WTC11 (cell line): ENCODE results near the gene CNTRL. TPM values are rescaled to one million over a fixed set of nuclear protein-coding genes. Genes with fewer than 3 reads are reported as not detected.

Experiments
- ATAC-seq: fragments of 200-7000 bp; cut with Tn5 transposase; 2 replicates; pipeline ENCODE4 v1.10.0; 2021; ENCODE audit warnings: mild to moderate bottlenecking, moderate library complexity
- CTCF ChIA-PET: fragments of 300-600 bp; sonication (Branson Sonifier 250); formaldehyde crosslinking; loops from one replicate; lab custom pipeline; 2021; ENCODE audit warnings: antibody characterized with exemption; lab: Charles Lee
- POLR2A ChIA-PET: fragments of 350-600 bp; sonication (Branson Sonifier 250); formaldehyde crosslinking; loops from one replicate; lab custom pipeline; 2021; ENCODE audit warnings: antibody characterized with exemption; lab: Charles Lee
- DNase-seq: peaks from one replicate; pipeline ENCODE4 v3.0.0; 2021; ENCODE audit warnings: low spot score
- H3K27ac Mint-ChIP-seq: 2 replicates; pipeline ENCODE4 v1.8.0; 2021; ENCODE audit warnings: mixed read lengths
- H3K27me3 Mint-ChIP-seq: 2 replicates; pipeline ENCODE4 v1.8.0; 2021; ENCODE audit warnings: low read depth, mild to moderate bottlenecking, moderate library complexity, mixed read lengths
- H3K36me3 Mint-ChIP-seq: 2 replicates; pipeline ENCODE4 v1.8.0; 2021; ENCODE audit warnings: mixed read lengths
- H3K4me1 Mint-ChIP-seq: 2 replicates; pipeline ENCODE4 v1.8.0; 2022; ENCODE audit warnings: mixed read lengths
- H3K4me3 Mint-ChIP-seq: 2 replicates; pipeline ENCODE4 v1.8.0; 2021; ENCODE audit warnings: mild to moderate bottlenecking, moderate library complexity, mixed read lengths
- H3K9me3 Mint-ChIP-seq: 2 replicates; pipeline ENCODE4 v1.8.0; 2021; ENCODE audit warnings: mixed read lengths
- CBFB ChIP-seq: sonication (generic); formaldehyde crosslinking; IDR thresholded peaks from 2 replicates; pipeline ENCODE4 v1.8.1; 2022; ENCODE audit warnings: mild to moderate bottlenecking, low read depth, missing genetic modification reagents
- ELF4 ChIP-seq: sonication (generic); formaldehyde crosslinking; IDR thresholded peaks from 2 replicates; pipeline ENCODE4 v1.8.1; 2022; ENCODE audit warnings: low read depth, mild to moderate bottlenecking, moderate library complexity, missing genetic modification reagents
- IRF1 ChIP-seq: sonication (generic); formaldehyde crosslinking; IDR thresholded peaks from 2 replicates; pipeline ENCODE4 v1.8.0; 2023; ENCODE audit warnings: missing genetic modification reagents
- IRF2 ChIP-seq: sonication (generic); formaldehyde crosslinking; IDR thresholded peaks from 2 replicates; pipeline ENCODE4 v1.8.0; 2022; ENCODE audit warnings: low read depth, missing genetic modification reagents, borderline replicate concordance
- JAZF1 ChIP-seq: fragments of 250-450 bp; sonication (Bioruptor Pico); IDR thresholded peaks from 2 replicates; pipeline ENCODE4 v1.9.0; 2021; ENCODE audit warnings: moderate library complexity, mild to moderate bottlenecking, inconsistent platforms
- NFYB ChIP-seq: sonication (generic); formaldehyde crosslinking; conservative IDR thresholded peaks from 2 replicates; pipeline ENCODE4 v1.8.0; 2022; ENCODE audit warnings: low read depth, missing genetic modification reagents
- OVOL2 ChIP-seq: fragments of 250-450 bp; sonication (Bioruptor Pico); IDR thresholded peaks from 2 replicates; pipeline ENCODE4 v1.9.0; 2021; ENCODE audit warnings: mild to moderate bottlenecking, borderline replicate concordance
- SMAD3 ChIP-seq: sonication (generic); formaldehyde crosslinking; IDR thresholded peaks from 2 replicates; pipeline ENCODE4 v1.8.0; 2022; ENCODE audit warnings: missing genetic modification reagents, mild to moderate bottlenecking, borderline replicate concordance
- TEAD4 ChIP-seq: sonication (generic); formaldehyde crosslinking; IDR thresholded peaks from 2 replicates; pipeline ENCODE4 v1.8.0; 2022; ENCODE audit warnings: mild to moderate bottlenecking, missing genetic modification reagents
- TP53 ChIP-seq: sonication (generic); formaldehyde crosslinking; IDR thresholded peaks from 2 replicates; pipeline ENCODE4 v1.8.1; 2023; ENCODE audit warnings: mild to moderate bottlenecking, missing genetic modification reagents
- ZNF138 ChIP-seq: sonication (generic); formaldehyde crosslinking; conservative IDR thresholded peaks from 2 replicates; pipeline ENCODE4 v1.8.1; 2022; ENCODE audit warnings: mild to moderate bottlenecking, moderate library complexity, missing genetic modification reagents
- ZNF512 ChIP-seq: sonication (generic); formaldehyde crosslinking; IDR thresholded peaks from 2 replicates; pipeline ENCODE4 v1.8.1; 2022; ENCODE audit warnings: missing genetic modification reagents, borderline replicate concordance
- total RNA-seq: library from RNA; stranded (reverse); gene quantifications from 3 replicates; pipeline ENCODE4 v1.2.3, GENCODE V29; 2021
- TF ChIP-seq, protein P1 (sequence below): fragments of 250-450 bp; sonication (Bioruptor Pico); IDR thresholded peaks from 2 replicates; pipeline ENCODE4 v1.9.0; 2021; ENCODE audit warnings: mild to moderate bottlenecking
- TF ChIP-seq, protein P2 (sequence below): fragments of 250-450 bp; sonication (Bioruptor Pico); IDR thresholded peaks from 2 replicates; pipeline ENCODE4 v1.9.0; 2021; ENCODE audit warnings: mild to moderate bottlenecking, borderline replicate concordance
- TF ChIP-seq, protein P3 (sequence below): sonication (generic); formaldehyde crosslinking; conservative IDR thresholded peaks from 2 replicates; pipeline ENCODE4 v1.8.1; 2023; ENCODE audit warnings: mild to moderate bottlenecking, low read depth, missing genetic modification reagents, moderate library complexity
- TF ChIP-seq, protein P4 (sequence below): sonication (generic); formaldehyde crosslinking; IDR thresholded peaks from 2 replicates; pipeline ENCODE4 v1.8.1; 2023; ENCODE audit warnings: mild to moderate bottlenecking, missing genetic modification reagents

CNTRL gene
- total RNA-seq, 1 experiment from 2014 or later, result 13.3 TPM

GRCh38 chr9:121172726-121173487 is 98.2 kb downstream of the CNTRL start:
- DNase-seq (no peak), ATAC-seq (no peak)
- Mint-ChIP-seq H3K36me3 (peaks cover 10% of the 10 kb centered on the region), H3K27me3 (no peaks in the 10 kb centered on the region), H3K4me1 (no peaks in the 10 kb centered on the region), H3K27ac (no peak overlapping the region), H3K9me3 (no peaks in the 10 kb centered on the region), H3K4me3 (no peak overlapping the region)
- ChIA-PET POLR2A (no interaction called here), CTCF (interaction anchor here (0.6 kb wide), 1 partner anchor 336 kb away, joined by 3 read pairs; no protein-coding TSS in a partner anchor)
- TF ChIP-seq IRF2 (CRISPR knock-in tag) (no peak), JAZF1 (CRISPR knock-in tag) (no peak), ELF4 (CRISPR knock-in tag) (no peak)
- TF ChIP-seq, protein P1, sequence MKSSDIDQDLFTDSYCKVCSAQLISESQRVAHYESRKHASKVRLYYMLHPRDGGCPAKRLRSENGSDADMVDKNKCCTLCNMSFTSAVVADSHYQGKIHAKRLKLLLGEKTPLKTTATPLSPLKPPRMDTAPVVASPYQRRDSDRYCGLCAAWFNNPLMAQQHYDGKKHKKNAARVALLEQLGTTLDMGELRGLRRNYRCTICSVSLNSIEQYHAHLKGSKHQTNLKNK (CRISPR knock-in tag), result no peak
- TF ChIP-seq, protein P2, sequence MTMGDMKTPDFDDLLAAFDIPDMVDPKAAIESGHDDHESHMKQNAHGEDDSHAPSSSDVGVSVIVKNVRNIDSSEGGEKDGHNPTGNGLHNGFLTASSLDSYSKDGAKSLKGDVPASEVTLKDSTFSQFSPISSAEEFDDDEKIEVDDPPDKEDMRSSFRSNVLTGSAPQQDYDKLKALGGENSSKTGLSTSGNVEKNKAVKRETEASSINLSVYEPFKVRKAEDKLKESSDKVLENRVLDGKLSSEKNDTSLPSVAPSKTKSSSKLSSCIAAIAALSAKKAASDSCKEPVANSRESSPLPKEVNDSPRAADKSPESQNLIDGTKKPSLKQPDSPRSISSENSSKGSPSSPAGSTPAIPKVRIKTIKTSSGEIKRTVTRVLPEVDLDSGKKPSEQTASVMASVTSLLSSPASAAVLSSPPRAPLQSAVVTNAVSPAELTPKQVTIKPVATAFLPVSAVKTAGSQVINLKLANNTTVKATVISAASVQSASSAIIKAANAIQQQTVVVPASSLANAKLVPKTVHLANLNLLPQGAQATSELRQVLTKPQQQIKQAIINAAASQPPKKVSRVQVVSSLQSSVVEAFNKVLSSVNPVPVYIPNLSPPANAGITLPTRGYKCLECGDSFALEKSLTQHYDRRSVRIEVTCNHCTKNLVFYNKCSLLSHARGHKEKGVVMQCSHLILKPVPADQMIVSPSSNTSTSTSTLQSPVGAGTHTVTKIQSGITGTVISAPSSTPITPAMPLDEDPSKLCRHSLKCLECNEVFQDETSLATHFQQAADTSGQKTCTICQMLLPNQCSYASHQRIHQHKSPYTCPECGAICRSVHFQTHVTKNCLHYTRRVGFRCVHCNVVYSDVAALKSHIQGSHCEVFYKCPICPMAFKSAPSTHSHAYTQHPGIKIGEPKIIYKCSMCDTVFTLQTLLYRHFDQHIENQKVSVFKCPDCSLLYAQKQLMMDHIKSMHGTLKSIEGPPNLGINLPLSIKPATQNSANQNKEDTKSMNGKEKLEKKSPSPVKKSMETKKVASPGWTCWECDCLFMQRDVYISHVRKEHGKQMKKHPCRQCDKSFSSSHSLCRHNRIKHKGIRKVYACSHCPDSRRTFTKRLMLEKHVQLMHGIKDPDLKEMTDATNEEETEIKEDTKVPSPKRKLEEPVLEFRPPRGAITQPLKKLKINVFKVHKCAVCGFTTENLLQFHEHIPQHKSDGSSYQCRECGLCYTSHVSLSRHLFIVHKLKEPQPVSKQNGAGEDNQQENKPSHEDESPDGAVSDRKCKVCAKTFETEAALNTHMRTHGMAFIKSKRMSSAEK (CRISPR knock-in tag), result no peak

- no peak overlapping the region for H3K27ac Mint-ChIP-seq
- no peaks in the 10 kb centered on the region for H3K4me1 Mint-ChIP-seq
- H3K4me3 Mint-ChIP-seq, result no peak overlapping the region
- no peaks in the 10 kb centered on the region for H3K9me3 Mint-ChIP-seq
- no peak for ATAC-seq
- H3K27me3 Mint-ChIP-seq, result no peaks in the 10 kb centered on the region
- DNase-seq, result no peak
- CTCF ChIA-PET, result no interaction called here
- TF ChIP-seq, protein P3, sequence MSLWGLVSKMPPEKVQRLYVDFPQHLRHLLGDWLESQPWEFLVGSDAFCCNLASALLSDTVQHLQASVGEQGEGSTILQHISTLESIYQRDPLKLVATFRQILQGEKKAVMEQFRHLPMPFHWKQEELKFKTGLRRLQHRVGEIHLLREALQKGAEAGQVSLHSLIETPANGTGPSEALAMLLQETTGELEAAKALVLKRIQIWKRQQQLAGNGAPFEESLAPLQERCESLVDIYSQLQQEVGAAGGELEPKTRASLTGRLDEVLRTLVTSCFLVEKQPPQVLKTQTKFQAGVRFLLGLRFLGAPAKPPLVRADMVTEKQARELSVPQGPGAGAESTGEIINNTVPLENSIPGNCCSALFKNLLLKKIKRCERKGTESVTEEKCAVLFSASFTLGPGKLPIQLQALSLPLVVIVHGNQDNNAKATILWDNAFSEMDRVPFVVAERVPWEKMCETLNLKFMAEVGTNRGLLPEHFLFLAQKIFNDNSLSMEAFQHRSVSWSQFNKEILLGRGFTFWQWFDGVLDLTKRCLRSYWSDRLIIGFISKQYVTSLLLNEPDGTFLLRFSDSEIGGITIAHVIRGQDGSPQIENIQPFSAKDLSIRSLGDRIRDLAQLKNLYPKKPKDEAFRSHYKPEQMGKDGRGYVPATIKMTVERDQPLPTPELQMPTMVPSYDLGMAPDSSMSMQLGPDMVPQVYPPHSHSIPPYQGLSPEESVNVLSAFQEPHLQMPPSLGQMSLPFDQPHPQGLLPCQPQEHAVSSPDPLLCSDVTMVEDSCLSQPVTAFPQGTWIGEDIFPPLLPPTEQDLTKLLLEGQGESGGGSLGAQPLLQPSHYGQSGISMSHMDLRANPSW (CRISPR knock-in tag), result no peak
- TF ChIP-seq, protein P4, sequence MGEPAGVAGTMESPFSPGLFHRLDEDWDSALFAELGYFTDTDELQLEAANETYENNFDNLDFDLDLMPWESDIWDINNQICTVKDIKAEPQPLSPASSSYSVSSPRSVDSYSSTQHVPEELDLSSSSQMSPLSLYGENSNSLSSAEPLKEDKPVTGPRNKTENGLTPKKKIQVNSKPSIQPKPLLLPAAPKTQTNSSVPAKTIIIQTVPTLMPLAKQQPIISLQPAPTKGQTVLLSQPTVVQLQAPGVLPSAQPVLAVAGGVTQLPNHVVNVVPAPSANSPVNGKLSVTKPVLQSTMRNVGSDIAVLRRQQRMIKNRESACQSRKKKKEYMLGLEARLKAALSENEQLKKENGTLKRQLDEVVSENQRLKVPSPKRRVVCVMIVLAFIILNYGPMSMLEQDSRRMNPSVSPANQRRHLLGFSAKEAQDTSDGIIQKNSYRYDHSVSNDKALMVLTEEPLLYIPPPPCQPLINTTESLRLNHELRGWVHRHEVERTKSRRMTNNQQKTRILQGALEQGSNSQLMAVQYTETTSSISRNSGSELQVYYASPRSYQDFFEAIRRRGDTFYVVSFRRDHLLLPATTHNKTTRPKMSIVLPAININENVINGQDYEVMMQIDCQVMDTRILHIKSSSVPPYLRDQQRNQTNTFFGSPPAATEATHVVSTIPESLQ (CRISPR knock-in tag), result no peak
- TF ChIP-seq, all 79 proteins: peak for 0
- POLR2A ChIA-PET, result no interaction called here
- H3K36me3 Mint-ChIP-seq, result peaks cover 10% of the 10 kb centered on the region
These were observed 98.7 kb downstream of the CNTRL start for GRCh38 chr9:121173501-121173900.

DNA sequence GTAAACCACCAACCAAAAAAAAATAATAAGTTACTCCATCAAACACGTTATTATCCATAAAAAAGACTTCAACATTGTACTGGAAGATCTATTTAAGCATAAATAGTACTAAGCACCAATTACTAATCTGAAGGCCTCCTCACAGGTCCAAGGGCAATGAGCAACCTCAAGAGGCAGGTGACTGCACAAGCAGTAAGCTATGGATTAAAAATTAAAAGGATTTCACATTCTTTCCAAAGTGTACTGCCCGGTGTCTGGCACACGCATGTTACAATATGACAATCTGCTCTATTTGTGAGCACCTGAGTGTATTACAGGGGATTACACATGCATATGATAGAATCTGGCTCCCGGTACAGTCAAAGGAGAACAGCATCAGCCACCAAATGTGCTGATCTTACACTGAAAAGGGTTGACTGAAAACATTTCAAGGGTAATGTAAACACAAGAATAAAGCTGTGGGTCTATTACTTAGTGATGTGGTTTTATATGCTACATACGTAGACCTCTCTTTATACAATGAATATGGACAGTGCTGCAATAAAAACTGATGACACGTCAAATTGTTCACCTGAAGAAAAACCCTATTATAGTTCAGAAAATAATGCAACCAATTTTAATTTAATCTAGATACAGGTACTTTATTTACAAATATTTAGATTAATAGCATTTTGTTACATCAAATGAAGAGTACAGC is 104.1 kb downstream of the CNTRL start:
- no peaks in the 10 kb centered on the region for H3K9me3 Mint-ChIP-seq
- no peak overlapping the region for H3K27ac Mint-ChIP-seq
- H3K27me3 Mint-ChIP-seq, result no peaks in the 10 kb centered on the region
- H3K4me3 Mint-ChIP-seq, result no peak overlapping the region
- ATAC-seq, result no peak
- H3K36me3 Mint-ChIP-seq, result peaks cover 21% of the 10 kb centered on the region
- TF ChIP-seq TP53 (CRISPR knock-in tag) (no peak), NFYB (CRISPR knock-in tag) (no peak), CBFB (no peak), ELF4 (CRISPR knock-in tag) (no peak), ZNF512 (CRISPR knock-in tag) (no peak), TEAD4 (CRISPR knock-in tag) (no peak), SMAD3 (CRISPR knock-in tag) (no peak), OVOL2 (CRISPR knock-in tag) (no peak), IRF1 (no peak), ZNF138 (CRISPR knock-in tag) (no peak)
- no peaks in the 10 kb centered on the region for H3K4me1 Mint-ChIP-seq
- DNase-seq, result no peak
- CTCF ChIA-PET, result no interaction called here
- POLR2A ChIA-PET, result no interaction called here
